HEK293 (cell line): ENCODE data around the gene RNMT.

ENCODE experiments used
- CTCF ChIA-PET: fragments of 350-600 bp; formaldehyde crosslinking; extraction: SDS; loops from one replicate; lab custom pipeline; 2021; ENCODE audit warnings: antibody characterized with exemption; lab: Yijun Ruan, JAX
- POLR2A ChIA-PET: fragments of 300-600 bp; formaldehyde crosslinking; extraction: SDS; loops from one replicate; lab custom pipeline; 2020; ENCODE audit warnings: antibody characterized with exemption, inconsistent platforms; lab: Yijun Ruan, JAX
- H3K27ac ChIP-seq: fragments of 200-500 bp; sonication (Bioruptor generic); 2 replicates; pipeline ENCODE4 v1.5.1; 2014; ENCODE audit warnings: low read depth, low read length, control low read depth, inconsistent platforms; ENCODE audit errors: extremely low read depth
- H3K36me3 ChIP-seq, 2 experiments: fragments of 200-500 bp in 1 of 2; sonication (Bioruptor generic) in 1 of 2; 1 replicate in 1 of 2; 2 replicates in 1 of 2; pipeline ENCODE4 v1.5.1; 2014 to 2017; ENCODE audit warnings: inconsistent platforms in 2 of 2, low read length in 2 of 2; ENCODE audit not compliant: control insufficient read depth in 2 of 2, insufficient read depth in 1 of 2
- H3K4me1 ChIP-seq: fragments of 200-500 bp; sonication (Bioruptor generic); 2 replicates; pipeline ENCODE4 v1.5.1; 2014; ENCODE audit warnings: mild to moderate bottlenecking, low read length, inconsistent platforms; ENCODE audit not compliant: control insufficient read depth, insufficient read depth
- H3K4me3 ChIP-seq: 2 replicates; pipeline ENCODE4 v1.5.1; 2011; ENCODE audit warnings: low read depth, mild to moderate bottlenecking, control low read depth, low read length, moderate library complexity
- H3K9me3 ChIP-seq: fragments of 200-500 bp; sonication (Bioruptor generic); 2 replicates; pipeline ENCODE4 v1.5.1; 2014; ENCODE audit warnings: low read depth, low read length, inconsistent platforms; ENCODE audit not compliant: control insufficient read depth, insufficient read depth
- AEBP2 ChIP-seq: fragments of 450-650 bp; formaldehyde crosslinking; IDR thresholded peaks from 2 replicates; pipeline ENCODE4 v1.5.1; 2016; ENCODE audit warnings: missing biosample characterization, missing genetic modification characterization, borderline replicate concordance
- GLIS1 ChIP-seq: fragments of 450-650 bp; formaldehyde crosslinking; IDR thresholded peaks from 2 replicates; pipeline ENCODE4 v1.5.1; 2016; ENCODE audit warnings: missing biosample characterization, missing genetic modification characterization
- KLF1 ChIP-seq: fragments of 450-650 bp; formaldehyde crosslinking; IDR thresholded peaks from 2 replicates; pipeline ENCODE4 v1.5.1; 2016; ENCODE audit warnings: missing biosample characterization, missing genetic modification characterization
- KLF16 ChIP-seq: fragments of 450-650 bp; formaldehyde crosslinking; IDR thresholded peaks from 2 replicates; pipeline ENCODE4 v1.5.1; 2017; ENCODE audit warnings: missing biosample characterization, missing genetic modification characterization
- KLF9 ChIP-seq: fragments of 450-650 bp; formaldehyde crosslinking; IDR thresholded peaks from 2 replicates; pipeline ENCODE4 v1.5.1; 2016; ENCODE audit warnings: missing biosample characterization, missing genetic modification characterization, low read depth
- PRDM4 ChIP-seq: fragments of 450-650 bp; formaldehyde crosslinking; IDR thresholded peaks from 2 replicates; pipeline ENCODE4 v1.5.1; 2017; ENCODE audit warnings: missing biosample characterization, missing genetic modification characterization
- SP2 ChIP-seq: fragments of 450-650 bp; formaldehyde crosslinking; IDR thresholded peaks from 2 replicates; pipeline ENCODE4 v1.5.1; 2016; ENCODE audit warnings: missing biosample characterization, missing genetic modification characterization
- SP3 ChIP-seq: fragments of 450-650 bp; formaldehyde crosslinking; IDR thresholded peaks from 2 replicates; pipeline ENCODE4 v1.5.1; 2016; ENCODE audit warnings: missing biosample characterization, missing genetic modification characterization
- SP7 ChIP-seq: fragments of 450-650 bp; formaldehyde crosslinking; IDR thresholded peaks from 2 replicates; pipeline ENCODE4 v1.5.1; 2016; ENCODE audit warnings: missing biosample characterization, missing genetic modification characterization
- ZBTB7A ChIP-seq: fragments of 450-650 bp; formaldehyde crosslinking; IDR thresholded peaks from 2 replicates; pipeline ENCODE4 v1.5.1; 2016; ENCODE audit warnings: low read depth, missing biosample characterization, missing genetic modification characterization
- ZFHX2 ChIP-seq: fragments of 450-650 bp; formaldehyde crosslinking; conservative IDR thresholded peaks from 2 replicates; pipeline ENCODE4 v1.5.1; 2016; ENCODE audit warnings: missing biosample characterization, missing genetic modification characterization
- ZNF114 ChIP-seq: fragments of 450-650 bp; formaldehyde crosslinking; IDR thresholded peaks from 2 replicates; pipeline ENCODE4 v1.5.0; 2017; ENCODE audit warnings: missing biosample characterization, missing genetic modification characterization
- ZNF140 ChIP-seq: fragments of 450-650 bp; formaldehyde crosslinking; IDR thresholded peaks from 2 replicates; pipeline ENCODE4 v1.5.1; 2016; ENCODE audit warnings: missing biosample characterization, missing genetic modification characterization
- ZNF169 ChIP-seq: fragments of 450-650 bp; formaldehyde crosslinking; IDR thresholded peaks from 2 replicates; pipeline ENCODE4 v1.5.1; 2016; ENCODE audit warnings: missing biosample characterization, missing genetic modification characterization
- ZNF2 ChIP-seq: fragments of 450-650 bp; formaldehyde crosslinking; IDR thresholded peaks from 2 replicates; pipeline ENCODE4 v1.5.1; 2016; ENCODE audit warnings: missing biosample characterization, missing genetic modification characterization
- ZNF335 ChIP-seq: fragments of 450-650 bp; formaldehyde crosslinking; conservative IDR thresholded peaks from 2 replicates; pipeline ENCODE4 v1.5.1; 2016; ENCODE audit warnings: missing biosample characterization, missing genetic modification characterization
- ZNF362 ChIP-seq: fragments of 450-650 bp; formaldehyde crosslinking; IDR thresholded peaks from 2 replicates; pipeline ENCODE4 v1.5.1; 2016; ENCODE audit warnings: missing biosample characterization, missing genetic modification characterization
- ZNF510 ChIP-seq: fragments of 450-650 bp; formaldehyde crosslinking; IDR thresholded peaks from 2 replicates; pipeline ENCODE4 v1.5.1; 2018; ENCODE audit warnings: mild to moderate bottlenecking, missing genetic modification characterization, missing biosample characterization; ENCODE audit not compliant: insufficient replicate concordance
- ZNF530 ChIP-seq: fragments of 450-650 bp; formaldehyde crosslinking; IDR thresholded peaks from 2 replicates; pipeline ENCODE4 v1.5.1; 2016; ENCODE audit warnings: low read depth, missing biosample characterization, missing genetic modification characterization
- ZNF560 ChIP-seq: fragments of 450-650 bp; formaldehyde crosslinking; IDR thresholded peaks from 2 replicates; pipeline ENCODE4 v1.5.1; 2017; ENCODE audit warnings: missing biosample characterization, missing genetic modification characterization, borderline replicate concordance
- ZNF561 ChIP-seq: fragments of 450-650 bp; IDR thresholded peaks from 2 replicates; pipeline ENCODE4 v1.5.1; 2018; ENCODE audit warnings: missing biosample characterization, missing genetic modification characterization, borderline replicate concordance
- ZNF600 ChIP-seq: fragments of 450-650 bp; formaldehyde crosslinking; IDR thresholded peaks from 2 replicates; pipeline ENCODE4 v1.5.1; 2016; ENCODE audit warnings: missing biosample characterization, missing genetic modification characterization
- ZNF610 ChIP-seq: fragments of 450-650 bp; formaldehyde crosslinking; IDR thresholded peaks from 2 replicates; pipeline ENCODE4 v1.5.1; 2016; ENCODE audit warnings: missing biosample characterization, missing genetic modification characterization, borderline replicate concordance
- ZNF670 ChIP-seq: fragments of 450-650 bp; formaldehyde crosslinking; IDR thresholded peaks from 2 replicates; pipeline ENCODE4 v1.5.1; 2016; ENCODE audit warnings: missing biosample characterization, missing genetic modification characterization, low read depth
- ZNF692 ChIP-seq: fragments of 450-650 bp; formaldehyde crosslinking; IDR thresholded peaks from 2 replicates; pipeline ENCODE4 v1.5.1; 2016; ENCODE audit warnings: missing biosample characterization, missing genetic modification characterization
- ZNF747 ChIP-seq: fragments of 450-650 bp; formaldehyde crosslinking; IDR thresholded peaks from 2 replicates; pipeline ENCODE4 v1.5.1; 2016; ENCODE audit warnings: missing biosample characterization, missing genetic modification characterization
- ZNF837 ChIP-seq: fragments of 450-650 bp; formaldehyde crosslinking; IDR thresholded peaks from 2 replicates; pipeline ENCODE4 v1.5.1; 2016; ENCODE audit warnings: missing biosample characterization, missing genetic modification characterization
- ZSCAN4 ChIP-seq: fragments of 450-650 bp; formaldehyde crosslinking; IDR thresholded peaks from 2 replicates; pipeline ENCODE4 v1.5.1; 2017; ENCODE audit warnings: missing biosample characterization, missing genetic modification characterization

The RNMT gene

GRCh38 chr18:13799396-13799795 is 72.9 kb downstream of the RNMT start (continued):
- TF ChIP-seq PRDM4 (tag by site-specific recombination) = no peak
- no peak for TF ChIP-seq ZNF140
- TF ChIP-seq, all 188 proteins: peak for 0

GRCh38 chr18:13800505-13801259 is 74.2 kb downstream of the RNMT start:
- Histone ChIP-seq H3K4me1 (peaks cover 3% of the 10 kb centered on the region; the same call in 1 of the 2 replicates), H3K27ac (no peak overlapping the region), H3K9me3 (no peaks in the 10 kb centered on the region), H3K36me3 (no peaks in the 10 kb centered on the region), H3K4me3 (peak overlapping the region; percentile 2)
- CTCF ChIA-PET = interaction anchor here (0.6 to 1.6 kb wide), 12 partner anchors 9 to 866 kb away, joined by 3 to 12 read pairs (median 4); no protein-coding TSS in a partner anchor
- POLR2A ChIA-PET = interaction anchor here (1.2 kb wide), 1 partner anchor 810 kb away, joined by 4 read pairs; the partner anchor contains the start of gene CEP192
- TF ChIP-seq ZNF692 = peak; percentile 73; the same call in 1 of the 2 replicates
- peak; percentile 24; the same call in 1 of the 2 replicates for TF ChIP-seq SP3 (tag by site-specific recombination)
- TF ChIP-seq GLIS1 (tag by site-specific recombination) = peak; percentile 52; the same call in 1 of the 2 replicates
- TF ChIP-seq SP2 (tag by site-specific recombination) = peak; percentile 30; the same call in 1 of the 2 replicates
- peak; percentile 99 for TF ChIP-seq ZNF335 (tag by site-specific recombination)
- no peak for TF ChIP-seq ZNF362 (tag by site-specific recombination)
- no peak for TF ChIP-seq ZNF670 (tag by site-specific recombination)
- TF ChIP-seq ZNF2 (tag by site-specific recombination) = peak; percentile 54; the same call in 1 of the 2 replicates
- peak; percentile 54 for TF ChIP-seq ZFHX2
- TF ChIP-seq SP7 (tag by site-specific recombination) = 0 out of 2 replicates have a peak, but pooled peaks have one; percentile 17
- no peak for TF ChIP-seq AEBP2 (tag by site-specific recombination)
- TF ChIP-seq ZNF114 (tag by site-specific recombination) = no peak
- TF ChIP-seq ZNF169 = no peak
- peak; percentile 39; the same call in 1 of the 2 replicates for TF ChIP-seq KLF16 (tag by site-specific recombination)
- TF ChIP-seq ZNF560 (tag by site-specific recombination) = no peak
- peak; percentile 28; the same call in 1 of the 2 replicates for TF ChIP-seq ZNF561 (tag by site-specific recombination)
- TF ChIP-seq KLF1 (tag by site-specific recombination) = no peak
- TF ChIP-seq ZNF600 = peak; percentile 61; the same call in 1 of the 2 replicates
- no peak for TF ChIP-seq ZNF510 (tag by site-specific recombination)
- no peak for TF ChIP-seq ZNF837 (tag by site-specific recombination)
- no peak for TF ChIP-seq ZNF610 (tag by site-specific recombination)
- TF ChIP-seq KLF9 (tag by site-specific recombination) = no peak
- TF ChIP-seq ZSCAN4 (tag by site-specific recombination) = no peak
- no peak for TF ChIP-seq ZNF747 (tag by site-specific recombination)
- no peak for TF ChIP-seq ZNF530
- no peak for TF ChIP-seq ZBTB7A (tag by site-specific recombination)
